ENCODE results near the gene CYP11A1.

Gene CYP11A1

DNA sequence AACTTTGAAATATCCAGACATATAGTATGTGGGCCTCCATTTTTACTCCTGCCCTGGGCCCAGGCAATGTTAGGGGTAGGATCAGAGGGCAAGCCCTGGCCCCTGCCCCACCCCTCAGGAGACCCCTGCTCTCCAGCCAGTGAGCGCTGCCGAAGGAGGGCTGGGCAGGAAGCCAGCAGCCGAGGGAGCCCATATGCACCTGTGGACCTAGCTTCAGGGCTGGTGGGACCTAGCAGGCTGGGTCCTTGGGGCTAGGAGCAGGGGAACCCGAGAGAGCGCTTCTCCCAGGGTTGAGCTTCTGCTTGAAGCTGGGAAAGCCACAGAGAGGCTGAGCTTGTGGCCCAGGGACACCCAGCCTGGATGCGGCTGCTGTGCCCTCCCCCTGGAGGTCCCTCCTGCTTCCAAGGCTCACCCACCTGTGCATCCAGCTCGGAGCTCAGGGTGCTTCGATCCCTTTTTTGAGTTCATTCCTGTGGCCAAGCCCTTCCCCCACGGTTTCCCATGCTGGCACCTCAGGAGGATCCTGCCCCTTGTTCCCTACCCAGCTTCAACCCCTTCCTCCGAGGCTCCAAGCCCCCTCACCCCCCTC, 21.0 kb upstream of the CYP11A1 start:
- no peak for DNase-seq (ENCODE audit: low spot score)

DNA sequence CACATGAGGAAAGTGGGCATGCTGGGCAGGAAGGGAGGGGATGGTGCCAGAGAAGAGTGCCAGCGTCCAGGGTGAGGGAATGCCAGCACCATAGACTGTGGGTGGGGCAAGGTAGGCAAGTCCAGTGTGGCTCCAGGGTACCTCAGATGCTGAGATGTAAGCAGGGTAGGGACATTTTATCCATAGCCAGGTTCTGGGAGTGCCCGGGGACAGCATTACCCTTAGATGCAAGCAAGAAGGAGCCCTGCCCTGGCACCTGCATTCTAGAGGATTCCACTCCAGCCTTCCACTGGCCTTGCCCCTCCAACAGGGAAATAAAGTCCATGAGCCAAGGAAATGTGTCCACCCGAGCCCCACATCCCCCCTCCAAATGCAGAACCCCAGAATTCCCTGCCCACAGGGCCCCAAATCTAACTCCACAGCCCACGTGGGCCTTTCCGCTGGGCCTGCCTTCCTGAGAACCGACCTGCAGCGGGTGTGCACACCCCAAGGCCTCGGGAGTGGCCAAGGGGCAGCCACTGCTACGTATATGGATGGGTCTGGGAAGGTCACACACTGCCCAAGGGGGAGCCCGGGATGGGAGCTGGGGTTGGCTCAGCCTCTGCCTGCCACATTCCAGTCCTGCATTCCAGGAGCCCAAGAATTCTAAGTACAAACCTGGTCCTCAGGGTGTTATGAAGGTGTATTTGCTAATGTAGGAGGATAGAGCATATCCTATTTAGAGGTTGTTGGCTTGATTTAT, 20.3 kb upstream of the CYP11A1 start:
- DNase-seq (ENCODE audit: low spot score), result no peak

DNA sequence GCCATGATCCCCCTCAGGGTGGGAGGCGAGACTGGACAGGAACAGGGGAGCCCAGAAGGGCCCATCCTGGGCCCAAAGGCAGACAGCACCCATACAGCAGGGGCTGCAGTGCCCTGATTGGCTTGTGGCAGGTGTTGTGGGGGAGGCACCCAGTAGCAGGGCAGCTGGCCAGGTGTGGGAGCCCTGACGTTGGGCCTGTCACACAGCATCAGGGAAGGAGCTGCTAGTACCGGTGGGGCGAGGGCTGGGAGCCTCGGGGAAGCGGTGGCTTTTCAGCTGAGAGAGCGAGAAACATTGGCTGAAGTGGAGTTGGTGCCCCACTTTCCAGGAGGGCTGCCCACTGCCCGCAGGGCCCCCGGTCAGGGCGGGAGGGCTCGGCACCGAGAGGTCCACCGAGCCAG, 19.7 kb upstream of the CYP11A1 start:
- DNase-seq (ENCODE audit: low spot score), result no peak

DNA sequence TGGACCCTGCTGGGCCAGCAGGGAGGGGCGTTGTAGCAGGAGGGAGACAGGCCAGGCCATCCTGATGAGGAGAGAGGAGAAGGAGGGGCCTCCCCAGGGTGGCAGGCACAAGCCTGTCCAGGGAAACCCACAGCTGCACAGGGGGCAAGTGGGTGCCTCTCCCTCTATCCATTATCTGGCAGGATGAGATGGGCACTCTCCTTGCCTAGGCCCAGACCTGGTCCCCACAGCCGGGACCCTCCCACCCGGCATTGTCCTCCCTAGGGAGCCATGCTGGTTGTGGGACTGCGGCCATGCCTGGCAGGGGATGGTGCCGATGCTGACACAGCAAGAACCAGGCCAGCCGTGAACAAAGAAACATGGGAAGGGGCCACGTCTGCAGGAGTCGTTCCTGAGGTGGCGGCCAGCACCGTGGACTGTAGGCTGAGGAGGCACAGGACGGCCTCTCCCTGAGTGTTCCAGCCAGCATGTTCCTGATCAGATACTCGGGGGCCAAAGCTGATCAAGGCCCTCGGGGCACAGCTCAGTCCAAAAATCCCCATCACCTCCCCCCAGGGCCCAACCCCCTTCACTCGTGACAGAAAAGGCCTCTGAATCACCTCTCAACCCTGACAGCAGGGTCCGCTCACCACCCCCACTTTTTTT, 19.2 kb upstream of the CYP11A1 start:
- no peak for DNase-seq (ENCODE audit: low spot score)

GRCh38 chr15:74385733-74386132, 18.3 kb upstream of the CYP11A1 start:
- DNase-seq (ENCODE audit: low spot score), result no peak

DNA sequence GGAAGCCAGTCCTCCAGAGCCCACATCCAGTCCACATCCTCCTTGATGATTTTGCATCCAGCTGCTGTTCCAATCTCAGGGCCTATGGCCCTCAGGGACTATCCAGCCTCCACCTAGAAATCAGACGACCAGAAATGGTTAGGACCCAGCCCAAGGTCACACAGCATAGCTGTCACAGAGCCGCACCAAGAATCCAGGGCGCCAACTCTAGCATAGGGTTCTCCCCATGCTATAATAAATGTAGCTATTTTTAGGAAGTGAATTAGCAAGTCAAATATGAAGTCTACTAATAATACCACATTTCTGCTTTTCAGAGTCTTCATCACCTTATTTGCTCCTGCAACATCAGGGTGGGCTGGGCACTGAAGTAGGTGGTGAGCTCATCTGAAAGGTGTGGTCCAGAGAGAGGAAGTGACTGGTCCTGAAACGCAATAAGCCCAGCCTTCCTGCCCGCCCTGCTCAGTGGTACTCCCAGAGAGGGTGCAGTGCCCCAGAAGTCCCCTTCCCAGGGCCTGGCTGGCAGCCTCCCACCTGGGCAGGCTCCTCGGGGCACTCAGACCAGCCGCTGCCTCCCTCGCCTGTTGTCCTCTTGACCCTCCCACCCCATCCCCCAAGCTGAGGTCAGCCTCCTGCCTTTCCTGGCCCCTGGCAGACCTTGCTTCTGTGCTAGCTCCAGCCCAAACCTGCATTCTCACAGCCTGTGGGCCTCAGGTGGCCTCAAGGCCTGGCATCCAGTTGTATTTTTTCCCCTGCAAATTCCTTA, 17.6 kb upstream of the CYP11A1 start:
- no peak for DNase-seq (ENCODE audit: low spot score)

- DNase-seq (ENCODE audit: low spot score), result no peak
Measured at GRCh38 chr15:74384566-74384880, 17.1 kb upstream of the CYP11A1 start.

GRCh38 chr15:74383695-74384565, 16.5 kb upstream of the CYP11A1 start:
- no peak for DNase-seq (ENCODE audit: low spot score)

GRCh38 chr15:74383286-74383685, 15.8 kb upstream of the CYP11A1 start:
- no peak for DNase-seq (ENCODE audit: low spot score)

GRCh38 chr15:74382004-74382816, 14.8 kb upstream of the CYP11A1 start:
- peak; percentile 91 for DNase-seq (ENCODE audit: low spot score)

DNA sequence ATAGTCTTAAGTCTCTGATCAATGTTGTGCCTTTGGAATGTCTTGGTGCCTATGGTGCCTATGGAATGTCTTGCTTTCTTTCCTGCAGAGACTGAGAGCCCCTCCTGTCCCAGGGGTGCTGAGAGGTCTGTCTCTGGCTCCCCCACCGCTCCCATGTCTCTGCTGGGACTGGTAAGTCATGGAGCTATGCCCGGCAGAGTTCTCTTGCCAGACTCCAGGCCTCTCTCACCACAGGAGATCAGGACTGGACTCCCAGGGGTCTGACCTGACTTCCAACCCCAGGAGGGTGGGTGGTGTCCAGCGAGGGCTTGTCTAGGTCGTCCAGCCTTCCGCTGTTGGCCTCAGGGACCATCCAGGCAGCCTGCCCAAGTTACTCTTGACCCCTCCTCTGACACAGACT, 14.0 kb upstream of the CYP11A1 start:
- no peak for DNase-seq (ENCODE audit: low spot score)

- no peak for DNase-seq (ENCODE audit: low spot score)
Measured at GRCh38 chr15:74381190-74381453, 13.7 kb upstream of the CYP11A1 start.

- DNase-seq (ENCODE audit: low spot score), result no peak
Measured at GRCh38 chr15:74380361-74381189, 13.1 kb upstream of the CYP11A1 start.

DNA sequence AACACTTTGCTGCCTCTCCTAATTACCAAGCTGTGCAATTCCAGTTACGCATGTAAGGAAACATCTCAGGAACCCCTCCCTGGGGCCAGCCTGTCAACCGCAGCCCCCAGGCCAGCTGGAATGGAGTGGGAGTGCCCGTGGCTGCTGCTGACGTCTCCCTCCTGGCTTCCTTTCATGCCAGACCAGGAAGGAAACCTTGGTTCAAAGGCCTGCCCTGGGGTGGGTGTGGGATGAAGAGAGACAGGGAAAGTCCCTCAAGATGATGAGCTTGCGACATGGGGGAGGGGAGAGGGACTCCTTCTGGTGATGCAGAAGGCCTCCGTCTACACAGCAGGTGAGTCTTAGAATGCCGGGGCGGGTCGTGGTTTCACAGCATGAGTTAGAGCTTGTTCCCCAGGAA, 11.4 kb upstream of the CYP11A1 start:
- DNase-seq (ENCODE audit: low spot score), result no peak

DNA sequence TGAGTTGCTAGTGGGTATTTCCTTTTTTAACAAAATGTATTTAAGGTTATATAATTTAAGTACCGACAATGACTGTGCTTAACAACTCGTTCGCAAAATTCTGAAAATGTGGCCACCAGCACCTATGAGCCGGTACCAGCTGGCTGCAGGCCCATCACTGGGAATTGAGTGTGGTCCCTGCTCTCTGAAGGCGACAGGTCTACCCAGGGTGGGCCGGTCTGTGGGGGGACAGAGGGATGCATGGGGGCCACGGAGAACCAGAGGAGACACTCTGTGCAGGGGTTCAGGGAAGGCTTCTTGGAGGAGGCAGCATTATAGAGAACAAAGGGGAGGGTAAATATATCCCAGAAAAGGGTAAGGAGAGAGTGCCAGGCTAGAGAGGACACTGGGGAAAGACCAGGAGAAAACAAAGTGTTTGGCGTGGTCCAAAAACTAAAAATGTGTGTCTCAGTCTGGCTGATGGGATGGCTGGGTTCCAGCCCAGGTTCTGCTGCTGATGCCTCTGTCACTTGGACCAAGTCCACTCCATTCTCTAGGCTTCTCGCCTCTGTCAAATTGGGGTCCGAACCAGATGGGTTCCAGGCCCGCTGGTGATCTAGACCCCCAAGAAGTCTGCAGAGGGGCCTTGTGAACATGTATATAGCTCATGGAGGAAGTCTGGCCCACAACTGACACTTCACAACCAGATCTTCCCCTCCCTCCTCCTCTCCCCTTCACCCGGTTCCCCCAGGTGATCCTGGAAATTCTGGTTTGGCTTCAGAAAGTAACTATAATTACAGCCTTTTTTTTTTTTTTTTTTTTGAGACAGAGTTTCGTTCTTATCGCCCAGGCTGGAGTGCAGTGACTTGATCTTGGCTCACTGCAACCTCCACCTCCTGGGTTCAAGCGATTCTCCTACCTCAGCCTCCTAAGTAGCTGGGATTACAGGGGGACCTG, 10.7 kb upstream of the CYP11A1 start:
- DNase-seq (ENCODE audit: low spot score), result no peak

DNA sequence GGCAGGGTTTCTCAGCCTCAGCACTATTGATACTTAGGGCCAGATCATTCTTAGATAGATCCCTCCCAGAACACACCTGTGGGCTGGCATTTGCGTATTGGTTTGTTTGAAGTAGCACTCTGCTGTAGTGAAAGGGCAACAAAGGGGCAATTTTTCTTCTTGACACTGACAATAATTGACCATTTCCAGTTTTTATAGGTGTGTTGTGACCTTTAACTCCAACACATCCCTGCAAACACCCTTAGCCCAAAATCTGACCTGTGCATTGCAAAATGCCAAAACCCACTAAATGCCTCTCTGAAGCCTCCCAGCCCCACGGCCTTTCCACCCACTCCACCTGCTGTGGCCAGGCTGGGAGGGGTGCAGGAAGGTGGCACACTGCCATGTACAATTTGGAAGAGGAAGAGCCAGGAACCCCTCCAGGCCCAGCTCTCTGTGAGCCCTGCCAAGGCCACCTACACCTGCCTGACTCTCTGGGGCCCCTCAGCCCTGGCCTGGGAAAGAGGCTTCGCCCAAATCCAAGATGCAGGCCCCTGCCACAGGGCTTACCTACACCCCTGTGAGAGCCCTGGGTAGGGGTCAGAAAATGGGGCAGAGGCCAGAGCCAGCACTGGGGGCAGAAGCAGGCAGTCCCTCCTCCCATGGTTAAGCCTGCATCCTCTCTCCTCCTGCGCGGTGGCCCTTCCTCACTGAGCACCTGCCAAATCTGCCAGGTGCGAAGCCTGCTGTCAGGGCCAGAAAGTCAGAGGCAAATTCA, 9.6 kb upstream of the CYP11A1 start:
- DNase-seq (ENCODE audit: low spot score), result no peak

GRCh38 chr15:74376226-74376625, 8.8 kb upstream of the CYP11A1 start:
- DNase-seq (ENCODE audit: low spot score), result no peak

GRCh38 chr15:74375303-74375693, 7.9 kb upstream of the CYP11A1 start:
- DNase-seq (ENCODE audit: low spot score), result peak; percentile 78

All from D341Med (cell line).